HEK293 (cell line): ENCODE results near the gene SETD9.

Source experiments
- CTCF ChIP-seq: fragments of 450-650 bp; formaldehyde crosslinking; IDR thresholded peaks from 2 replicates; pipeline ENCODE4 v1.5.1; 2016; ENCODE audit warnings: missing biosample characterization, missing genetic modification characterization
- ZBTB1 ChIP-seq: fragments of 450-650 bp; formaldehyde crosslinking; IDR thresholded peaks from 2 replicates; pipeline ENCODE4 v1.5.1; 2016; ENCODE audit warnings: missing biosample characterization, missing genetic modification characterization
- ZNF530 ChIP-seq: fragments of 450-650 bp; formaldehyde crosslinking; IDR thresholded peaks from 2 replicates; pipeline ENCODE4 v1.5.1; 2016; ENCODE audit warnings: low read depth, missing biosample characterization, missing genetic modification characterization

- TF ChIP-seq CTCF, result no peak
- TF ChIP-seq ZBTB1 (tag by site-specific recombination), result no peak
- no peak for TF ChIP-seq ZNF530 (tag by site-specific recombination)
Observed at GRCh38 chr5:56934325-56934724, 24.9 kb downstream of the SETD9 start.
